HepG2 (cell line): Measurements from ENCODE around the gene FCER1G.

ENCODE experiments used
- ARHGAP35 ChIP-seq: sonication (generic); formaldehyde crosslinking; IDR thresholded peaks from 2 replicates; pipeline ENCODE4 v1.9.0; 2022; ENCODE audit warnings: mild to moderate bottlenecking, inconsistent platforms, moderate library complexity, missing genetic modification reagents, borderline replicate concordance
- BRCA1 ChIP-seq: sonication (generic); formaldehyde crosslinking; IDR thresholded peaks from 2 replicates; pipeline ENCODE4 v1.4.0; 2020; ENCODE audit warnings: missing genetic modification reagents
- CBFB ChIP-seq: sonication (generic); formaldehyde crosslinking; IDR thresholded peaks from 2 replicates; pipeline ENCODE4 v1.4.0; 2020; ENCODE audit warnings: missing genetic modification reagents
- CCAR2 ChIP-seq: fragments of 200-400 bp; formaldehyde crosslinking; optimal IDR thresholded peaks from 2 replicates; pipeline ENCODE3; 2018; ENCODE audit warnings: low read depth, mild to moderate bottlenecking, low read length, moderate library complexity
- EZH2 ChIP-seq: conservative IDR thresholded peaks from 2 replicates; pipeline ENCODE4 v1.6.1; 2012; ENCODE audit warnings: mild to moderate bottlenecking, low read depth, low read length, moderate library complexity
- NR2C2 ChIP-seq: sonication (generic); formaldehyde crosslinking; IDR thresholded peaks from 2 replicates; pipeline ENCODE4 v1.4.0; 2020; ENCODE audit warnings: missing genetic modification reagents, mild to moderate bottlenecking, moderate library complexity, borderline replicate concordance
- RAD51 ChIP-seq: fragments of 450-650 bp; IDR thresholded peaks from 2 replicates; pipeline ENCODE4 v1.6.1; 2016; ENCODE audit warnings: borderline replicate concordance
- RBAK ChIP-seq: sonication (generic); formaldehyde crosslinking; IDR thresholded peaks from 2 replicates; pipeline ENCODE4 v1.5.1; 2020; ENCODE audit warnings: mild to moderate bottlenecking, missing genetic modification reagents
- YY1 ChIP-seq: IDR thresholded peaks from 2 replicates; pipeline ENCODE4 v1.6.1; 2011; ENCODE audit warnings: low read length, low read depth, moderate library complexity, mild to moderate bottlenecking; ENCODE audit not compliant: insufficient read depth, insufficient replicate concordance
- ZNF660 ChIP-seq: sonication (generic); formaldehyde crosslinking; IDR thresholded peaks from 2 replicates; pipeline ENCODE4 v1.5.1; 2020; ENCODE audit warnings: mild to moderate bottlenecking, low read depth, missing genetic modification reagents, borderline replicate concordance
- TF ChIP-seq, protein P1 (sequence below): sonication (generic); formaldehyde crosslinking; IDR thresholded peaks from 2 replicates; pipeline ENCODE4 v1.5.0; 2020; ENCODE audit warnings: mild to moderate bottlenecking, missing genetic modification reagents, moderate library complexity

DNA sequence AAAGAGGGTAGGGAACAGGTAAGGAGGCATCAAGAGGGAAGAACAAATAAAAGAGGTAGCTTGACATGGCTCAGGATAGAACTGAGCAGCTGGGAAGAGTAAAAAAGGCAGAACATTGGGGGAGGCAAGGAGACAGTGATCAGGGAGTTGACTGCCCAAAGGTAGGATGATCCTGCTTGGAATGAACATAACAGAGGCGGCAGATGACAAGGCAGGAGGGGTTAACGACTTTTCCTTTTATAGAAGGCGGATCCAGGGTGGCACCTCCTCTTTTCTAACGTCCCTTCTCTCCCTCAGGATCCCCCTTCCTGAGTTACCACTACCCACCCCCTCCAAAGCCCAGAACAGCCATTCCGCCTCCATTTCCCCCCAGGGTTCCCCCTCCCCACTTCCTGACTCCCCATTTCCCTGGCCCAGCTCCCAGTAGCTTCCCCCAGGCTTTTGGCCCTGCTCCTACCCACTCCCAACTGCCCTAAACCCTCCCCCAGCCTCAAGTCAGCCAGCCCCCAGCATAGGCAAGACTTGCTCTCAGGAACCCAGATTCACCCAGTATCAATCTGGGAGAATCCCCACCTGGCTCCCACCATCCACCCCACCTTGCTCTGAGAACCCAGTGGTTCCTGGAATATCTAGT lies 15.5 kb upstream of the FCER1G start:
- TF ChIP-seq BRCA1 (no peak), RAD51 (no peak), RBAK (CRISPR knock-in tag) (no peak), CCAR2 (no peak), NR2C2 (CRISPR knock-in tag) (no peak), ARHGAP35 (no peak), ZNF660 (CRISPR knock-in tag) (no peak), YY1 (no peak), CBFB (CRISPR knock-in tag) (no peak), EZH2 (no peak)
- TF ChIP-seq, protein P1, sequence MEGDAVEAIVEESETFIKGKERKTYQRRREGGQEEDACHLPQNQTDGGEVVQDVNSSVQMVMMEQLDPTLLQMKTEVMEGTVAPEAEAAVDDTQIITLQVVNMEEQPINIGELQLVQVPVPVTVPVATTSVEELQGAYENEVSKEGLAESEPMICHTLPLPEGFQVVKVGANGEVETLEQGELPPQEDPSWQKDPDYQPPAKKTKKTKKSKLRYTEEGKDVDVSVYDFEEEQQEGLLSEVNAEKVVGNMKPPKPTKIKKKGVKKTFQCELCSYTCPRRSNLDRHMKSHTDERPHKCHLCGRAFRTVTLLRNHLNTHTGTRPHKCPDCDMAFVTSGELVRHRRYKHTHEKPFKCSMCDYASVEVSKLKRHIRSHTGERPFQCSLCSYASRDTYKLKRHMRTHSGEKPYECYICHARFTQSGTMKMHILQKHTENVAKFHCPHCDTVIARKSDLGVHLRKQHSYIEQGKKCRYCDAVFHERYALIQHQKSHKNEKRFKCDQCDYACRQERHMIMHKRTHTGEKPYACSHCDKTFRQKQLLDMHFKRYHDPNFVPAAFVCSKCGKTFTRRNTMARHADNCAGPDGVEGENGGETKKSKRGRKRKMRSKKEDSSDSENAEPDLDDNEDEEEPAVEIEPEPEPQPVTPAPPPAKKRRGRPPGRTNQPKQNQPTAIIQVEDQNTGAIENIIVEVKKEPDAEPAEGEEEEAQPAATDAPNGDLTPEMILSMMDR (CRISPR knock-in tag), result no peak
